Globus pallidus (tissue), 1 donor: Measurements from ENCODE around the gene TIPIN.
"Not testable (repeated sequence)": the region's sequence is repeated elsewhere in the genome, so short reads cannot be mapped to it uniquely, and the experiment has no call there.

Experiments
- DNase-seq: peaks from one replicate; pipeline ENCODE4 v3.0.0-alpha.2; 2015; ENCODE audit warnings: low spot score

TIPIN gene

DNA sequence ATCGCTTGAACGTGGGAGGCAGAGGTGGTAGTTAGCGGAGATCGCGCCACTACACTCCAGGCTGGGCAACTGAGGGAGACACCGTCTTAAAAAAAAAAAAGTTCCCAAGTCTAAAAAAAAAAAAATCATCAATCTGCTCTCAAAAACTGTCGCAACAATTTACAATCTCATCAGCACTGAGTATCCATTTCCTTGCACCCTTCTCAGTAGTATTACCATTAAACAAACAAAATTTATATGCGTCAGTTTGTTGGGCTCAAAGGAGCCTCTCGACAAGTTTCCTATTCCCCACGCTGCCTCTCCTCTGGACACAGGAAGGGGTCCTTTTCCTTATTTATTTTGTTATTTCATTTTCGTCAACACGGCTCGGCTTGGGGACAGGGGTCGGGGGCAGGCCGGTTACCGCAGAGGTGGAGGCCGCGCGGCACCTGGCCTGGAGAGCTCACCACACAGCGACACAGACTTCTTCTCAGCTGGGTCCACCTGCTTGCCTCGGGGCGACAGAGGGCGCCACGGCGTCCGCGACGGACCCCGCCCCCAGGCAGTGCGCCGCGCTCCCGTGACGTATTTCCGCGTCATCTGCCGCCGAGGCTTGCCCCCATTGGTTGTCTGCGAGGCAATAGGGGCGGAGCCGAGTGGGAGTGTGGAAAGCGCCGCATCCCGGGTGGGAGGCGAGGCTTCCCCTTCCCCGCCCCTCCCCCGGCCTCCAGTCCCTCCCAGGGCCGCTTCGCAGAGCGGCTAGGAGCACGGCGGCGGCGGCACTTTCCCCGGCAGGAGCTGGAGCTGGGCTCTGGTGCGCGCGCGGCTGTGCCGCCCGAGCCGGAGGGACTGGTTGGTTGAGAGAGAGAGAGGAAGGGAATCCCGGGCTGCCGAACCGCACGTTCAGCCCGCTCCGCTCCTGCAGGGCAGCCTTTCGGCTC lies 30.0 kb upstream of the TIPIN start, which contains the start of gene MAP2K1:
TSS of gene MAP2K1 (plus strand) at position 709 of the 920 bp plus-strand sequence. CDS start 436 bp downstream, outside the sequence.
- DNase-seq = peak; percentile 96

DNA sequence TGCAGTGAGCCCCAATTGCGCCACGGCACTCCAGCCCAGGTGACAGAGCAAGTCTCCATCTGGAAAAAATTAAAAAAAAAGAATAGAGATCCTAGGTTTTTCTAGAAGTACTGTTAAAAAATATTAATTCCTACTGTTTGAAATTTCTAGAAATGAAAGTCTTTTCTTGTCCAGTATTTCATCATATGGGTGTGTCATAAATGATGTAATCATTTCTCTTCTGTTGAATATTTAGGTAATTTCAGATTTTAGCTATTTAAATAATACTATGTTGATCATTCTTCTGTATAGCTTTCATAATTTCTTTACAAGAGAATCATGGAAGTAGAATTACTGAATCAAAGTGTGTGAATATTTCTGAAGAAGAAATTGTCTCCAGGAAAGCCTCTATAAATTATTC lies 24.9 kb upstream of the TIPIN start:
- DNase-seq = not testable (repeated sequence)

DNA sequence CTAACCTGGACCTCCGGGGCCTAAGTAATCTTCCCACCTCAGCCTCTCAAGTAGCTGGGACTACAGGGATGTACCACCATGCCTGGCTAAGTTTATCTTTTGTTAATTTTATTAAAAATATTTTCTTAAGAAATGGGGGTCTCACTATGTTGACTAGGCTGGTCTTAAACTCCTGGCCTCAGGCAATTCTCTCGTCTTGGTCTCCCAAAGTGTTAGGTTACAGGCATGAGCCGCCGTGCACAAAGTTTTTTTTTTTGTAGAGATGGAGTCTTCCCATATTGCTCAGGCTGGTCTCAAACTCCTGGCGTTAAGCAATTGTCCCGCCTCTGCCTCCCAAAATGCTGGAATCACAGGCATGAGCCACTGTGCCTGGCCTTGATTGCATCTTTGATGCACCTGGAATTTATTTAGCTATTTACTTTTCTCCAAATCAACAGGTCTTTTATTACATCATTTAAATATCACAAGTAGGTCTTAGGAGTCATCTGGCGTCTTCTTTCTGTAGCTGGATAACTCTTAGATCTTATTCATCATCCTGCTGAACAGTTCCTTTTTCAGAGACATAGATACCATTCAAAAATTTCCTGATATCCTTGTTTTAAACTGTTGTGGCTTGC lies 22.4 kb upstream of the TIPIN start:
- DNase-seq = no peak

DNA sequence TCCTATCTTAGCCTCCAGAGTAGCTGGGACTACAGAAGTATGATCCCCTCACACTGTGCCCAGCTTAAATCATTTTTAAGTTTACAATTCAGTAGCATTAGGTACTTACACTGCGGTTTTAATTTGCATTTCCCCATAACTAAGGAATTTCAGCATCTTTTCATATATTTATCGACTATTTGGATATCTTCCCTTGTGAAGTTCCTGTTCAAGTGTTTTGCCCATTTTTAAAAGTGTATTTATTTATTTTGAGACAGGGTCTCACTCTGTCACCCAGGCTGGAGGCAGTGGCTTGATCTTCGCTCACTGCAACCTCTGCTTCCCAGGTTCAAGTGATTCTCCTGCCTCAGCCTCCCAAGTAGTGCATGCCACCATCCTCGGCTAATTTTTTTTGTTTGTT lies 17.7 kb upstream of the TIPIN start:
- DNase-seq = no peak

DNA sequence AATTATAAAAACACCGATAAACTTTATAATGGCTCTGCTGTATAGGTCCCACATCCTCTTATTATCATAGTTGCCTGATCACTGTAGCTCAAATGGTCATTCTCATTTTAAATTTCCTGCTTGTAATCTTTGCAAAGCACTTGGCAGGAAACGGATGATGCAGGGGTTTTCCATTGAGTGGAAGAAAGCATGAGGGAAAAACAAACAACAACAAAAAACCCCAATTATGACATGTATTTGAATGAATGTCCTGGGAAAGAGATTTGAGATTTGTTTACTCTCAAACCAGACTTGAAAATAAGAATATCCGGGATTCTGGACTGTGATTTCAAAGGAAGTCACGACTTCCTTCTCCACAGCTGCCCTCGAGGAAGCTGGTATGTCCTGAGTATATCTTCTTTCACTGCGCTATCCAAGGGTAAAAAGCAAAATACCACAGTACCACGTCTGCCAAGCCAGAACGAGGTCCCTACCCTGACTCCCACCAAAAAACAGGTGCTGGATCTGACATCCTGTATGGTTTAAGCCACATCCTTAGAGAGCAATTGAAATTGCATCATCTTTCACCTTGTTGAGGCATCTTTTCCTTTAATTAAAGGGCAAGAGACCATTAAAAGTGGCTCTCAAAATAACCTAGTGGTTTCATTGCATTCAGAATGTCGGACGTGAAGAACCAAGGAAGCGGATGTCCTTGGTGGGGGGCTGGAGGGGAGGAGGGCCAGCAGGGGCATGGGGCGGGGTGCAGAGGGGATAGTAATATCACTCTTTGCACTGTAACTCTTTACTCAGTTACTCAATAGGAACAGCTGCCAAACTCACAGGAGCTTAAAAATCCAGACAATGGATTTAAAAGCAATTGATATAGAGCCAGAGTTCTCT lies 13.5 kb upstream of the TIPIN start:
- DNase-seq = no peak

DNA sequence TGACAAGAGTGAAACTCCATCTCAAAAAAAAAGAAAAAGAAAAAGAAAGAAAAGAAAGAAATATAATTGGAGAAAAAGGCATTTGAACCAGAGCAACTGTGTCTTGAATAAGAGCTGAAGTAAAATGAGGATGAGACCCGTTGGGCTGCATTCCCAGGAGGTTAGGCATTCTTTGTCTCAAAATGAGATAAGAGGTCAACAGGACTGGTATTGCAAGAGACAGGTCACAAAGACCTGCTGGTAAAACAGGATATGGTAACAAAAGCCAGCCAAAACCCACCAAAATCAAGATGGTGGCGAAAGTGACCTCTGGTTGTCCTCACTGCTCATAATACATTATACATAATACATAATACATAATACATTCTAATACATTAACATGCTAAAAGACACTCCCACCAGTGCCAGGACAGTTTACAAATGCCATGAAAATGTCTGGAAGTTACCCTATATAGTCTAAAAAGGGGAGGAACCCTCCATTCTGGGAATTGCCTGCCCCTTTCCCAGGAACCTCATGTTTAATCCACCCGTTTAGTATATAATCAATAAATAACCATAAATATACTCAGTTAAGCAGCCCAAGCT lies 8.6 kb upstream of the TIPIN start:
- DNase-seq = no peak

DNA sequence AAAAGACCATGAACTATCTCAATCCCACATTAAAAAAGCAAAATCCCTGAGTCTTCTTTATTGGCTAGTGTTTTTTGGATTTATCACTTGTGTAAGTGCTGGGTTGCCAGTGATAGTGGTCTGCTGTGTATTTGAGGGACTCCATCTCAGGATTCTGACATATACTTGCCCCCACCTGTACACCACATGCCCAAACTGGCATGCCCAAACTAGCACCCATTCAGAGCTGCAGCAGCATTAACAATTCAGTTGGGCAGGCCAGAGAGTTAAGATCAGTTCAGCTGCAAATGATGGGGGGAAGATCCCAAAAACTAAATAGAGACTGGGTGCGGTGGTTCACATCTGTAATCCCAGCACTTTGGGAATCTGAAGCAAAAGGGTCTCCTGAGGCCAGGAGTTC lies 6.3 kb upstream of the TIPIN start:
- DNase-seq = no peak

DNA sequence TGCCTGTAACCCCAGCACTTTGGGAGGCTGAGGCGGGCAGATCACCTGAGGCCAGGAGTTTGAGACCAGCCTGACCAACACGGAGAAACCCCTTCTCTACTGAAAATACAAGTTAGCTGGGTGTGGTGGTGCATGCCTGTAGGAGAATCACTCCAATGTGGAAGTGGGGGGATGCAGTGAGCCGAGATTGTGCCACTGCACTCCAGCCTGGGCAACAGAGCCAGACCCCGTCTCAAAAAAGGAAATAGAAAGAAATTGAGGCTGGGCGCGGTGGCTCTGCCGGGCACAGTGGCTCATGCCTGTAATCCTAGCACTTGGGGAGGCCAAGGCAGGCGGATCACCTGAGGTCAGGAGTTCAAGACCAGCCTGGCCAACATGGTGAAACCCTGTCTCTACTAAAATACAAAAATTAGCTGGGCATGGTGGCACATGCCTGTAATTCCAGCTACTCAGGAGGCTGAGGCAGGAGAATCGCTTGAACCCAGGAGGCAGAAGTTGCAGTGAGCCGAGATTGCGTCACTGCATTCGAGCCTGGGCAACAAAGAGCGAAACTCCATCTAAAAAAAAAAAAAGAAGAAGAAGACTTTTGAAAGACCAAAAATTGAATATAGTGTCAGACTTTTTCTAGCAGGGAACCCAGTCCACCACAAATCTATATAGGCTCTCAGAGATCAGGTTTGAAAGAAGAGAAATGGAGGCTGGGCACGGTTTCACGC lies 5.4 kb upstream of the TIPIN start:
- DNase-seq = not testable (repeated sequence)

DNA sequence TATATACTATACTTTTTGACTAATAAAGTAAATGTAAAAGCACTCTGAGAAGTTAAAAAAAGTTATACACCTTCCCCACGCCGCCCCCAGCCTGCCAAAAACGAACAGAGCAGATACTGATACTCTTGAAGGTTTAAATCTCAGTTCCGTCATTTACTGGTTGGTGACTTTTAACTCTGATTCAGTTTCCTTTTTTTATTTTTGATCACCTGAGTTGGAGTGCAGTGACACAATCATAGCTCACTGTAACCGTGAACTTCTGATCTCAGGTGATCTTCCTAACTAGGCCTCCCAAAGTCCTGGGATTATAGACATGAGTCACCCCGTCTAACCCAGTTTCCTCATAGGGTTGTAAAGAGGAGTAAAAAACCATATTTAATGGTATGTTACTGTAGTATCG lies 3.3 kb upstream of the TIPIN start:
- DNase-seq = no peak

DNA sequence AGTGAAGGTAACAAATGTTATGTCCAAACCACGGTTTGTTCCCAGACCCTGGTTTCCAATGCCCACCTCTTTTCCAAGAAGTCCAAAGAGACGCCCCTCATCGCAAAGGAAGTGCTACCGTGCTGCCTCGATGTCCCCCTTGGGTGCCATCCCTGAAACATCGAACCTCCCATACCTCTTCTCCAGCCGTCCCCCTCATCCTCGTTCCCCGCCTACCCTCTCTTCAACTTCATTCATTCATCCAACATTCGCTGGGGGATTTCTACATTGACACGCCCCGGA lies 467 bp downstream of the TIPIN start:
- no peak for DNase-seq

DNA sequence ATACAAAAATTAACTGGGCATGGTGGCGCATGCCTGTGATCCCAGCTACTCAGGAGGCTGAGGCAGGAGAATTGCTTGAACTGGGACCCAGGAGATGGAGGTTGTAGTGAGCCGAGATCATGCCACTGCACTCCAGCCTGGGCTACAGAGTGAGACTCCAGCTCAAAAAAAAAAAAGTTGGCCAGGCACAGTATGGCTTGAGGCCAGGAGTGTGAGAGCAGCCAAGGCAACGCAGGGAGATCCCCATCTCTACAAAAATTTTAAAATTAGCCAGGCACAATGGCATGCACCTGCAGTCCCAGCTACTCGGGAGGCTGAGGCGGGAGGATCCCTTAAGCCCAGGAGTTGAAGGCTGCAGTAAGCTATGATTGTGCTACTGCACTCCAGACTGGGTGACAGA lies 8.0 kb downstream of the TIPIN start:
- not testable (repeated sequence) for DNase-seq

DNA sequence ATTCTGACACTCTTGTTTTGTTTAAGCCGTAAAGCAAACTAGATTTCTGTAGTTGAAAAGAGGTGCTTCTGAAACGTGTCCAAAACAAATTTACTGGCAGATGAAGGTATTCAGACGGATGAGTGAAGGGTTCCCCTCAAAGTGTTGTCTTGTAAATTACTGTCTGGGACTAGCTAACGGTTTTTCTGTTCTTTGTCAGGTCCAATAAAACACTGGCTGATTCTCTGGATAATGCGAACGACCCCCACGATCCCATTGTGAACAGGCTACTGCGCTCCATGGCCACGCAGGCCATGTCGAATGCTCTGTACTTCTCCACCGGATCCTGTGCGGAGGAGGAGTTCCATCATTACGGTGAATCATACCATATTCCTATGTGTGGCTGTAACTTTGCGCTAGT lies 27.7 kb downstream of the TIPIN start:
- DNase-seq = no peak

DNA sequence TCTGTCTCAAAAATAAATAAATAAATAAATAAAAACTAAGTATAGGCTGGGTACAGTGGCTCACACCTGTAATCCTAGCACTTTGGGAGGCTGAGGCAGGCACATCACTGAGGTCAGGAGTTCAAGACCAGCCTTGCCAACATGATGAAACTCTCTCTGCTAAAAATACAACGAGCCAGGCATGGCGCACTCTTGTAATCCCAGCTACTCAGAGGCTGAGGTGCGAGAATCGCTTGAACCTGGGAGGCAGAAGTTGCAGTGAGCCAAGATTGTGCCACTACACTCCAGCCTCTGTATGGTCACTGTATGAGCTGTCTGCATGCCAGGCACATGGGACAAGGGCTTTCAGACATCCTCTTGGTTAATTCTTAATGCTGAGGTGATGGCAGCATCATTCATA lies 28.7 kb downstream of the TIPIN start:
- no peak for DNase-seq

DNA sequence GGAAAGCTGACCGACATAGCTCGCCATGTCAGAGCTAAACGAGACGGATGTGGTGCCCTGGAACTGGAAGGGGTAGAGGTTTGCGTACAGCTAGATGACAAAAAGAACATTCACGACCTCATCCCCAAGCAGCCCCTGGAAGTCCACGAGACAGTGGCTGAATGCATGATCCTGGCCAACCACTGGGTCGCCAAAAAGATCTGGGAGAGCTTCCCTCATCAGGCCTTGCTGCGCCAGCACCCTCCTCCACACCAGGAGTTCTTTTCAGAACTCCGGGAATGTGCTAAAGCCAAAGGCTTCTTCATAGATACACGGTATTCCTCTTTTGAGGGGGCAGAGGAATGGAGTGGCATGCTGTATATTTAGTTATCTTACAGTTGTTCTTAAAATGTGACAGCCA lies 30.4 kb downstream of the TIPIN start:
- DNase-seq = no peak

DNA sequence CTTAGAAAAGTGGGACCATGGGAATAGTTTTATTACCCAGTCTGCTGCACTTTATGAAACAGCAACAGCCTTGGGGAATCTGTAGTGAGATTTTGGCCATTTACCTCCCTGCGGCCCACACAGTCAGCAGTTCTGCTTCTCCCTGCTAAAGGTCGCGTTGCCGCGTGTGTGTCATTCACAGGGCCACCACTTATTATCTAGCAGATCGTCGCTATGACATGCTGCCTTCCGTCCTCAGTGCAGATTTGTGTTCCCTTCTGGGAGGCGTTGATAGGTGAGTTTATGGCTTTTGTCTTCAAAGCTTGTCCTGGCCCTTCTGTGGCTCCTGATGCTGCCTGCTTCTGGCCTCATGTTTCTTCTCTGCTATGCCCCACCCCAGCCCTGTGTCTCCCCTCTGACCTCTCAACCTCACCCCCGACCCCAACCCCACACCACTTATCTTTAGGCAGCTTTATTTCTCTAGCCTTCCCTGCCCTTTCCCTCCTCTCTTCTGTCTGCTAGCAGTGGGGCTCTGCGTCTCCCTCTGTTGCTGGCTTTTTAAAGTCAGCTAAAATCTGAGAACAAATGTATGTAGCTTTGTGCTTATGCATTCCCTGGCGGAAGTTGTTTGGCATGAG lies 33.1 kb downstream of the TIPIN start:
- no peak for DNase-seq

DNA sequence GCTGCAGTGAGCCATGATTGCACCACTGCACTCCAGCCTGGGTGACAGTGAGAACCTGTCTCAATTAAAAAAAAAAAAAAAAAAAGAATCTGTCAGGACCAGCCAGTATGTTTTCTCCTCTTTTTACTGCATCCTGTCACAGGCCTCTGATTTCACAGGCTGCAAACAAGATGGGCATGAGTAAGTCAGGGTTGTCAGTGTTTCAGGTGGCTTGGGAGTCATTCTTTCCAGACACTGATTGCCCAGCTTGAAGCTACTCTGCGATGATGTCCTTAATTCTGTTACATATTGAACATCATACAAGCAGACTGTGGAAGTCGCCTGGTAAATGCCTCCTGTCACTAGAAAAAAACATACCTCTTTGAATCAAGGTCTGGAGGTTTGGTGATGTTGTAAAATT lies 44.3 kb downstream of the TIPIN start:
- no peak for DNase-seq

DNA sequence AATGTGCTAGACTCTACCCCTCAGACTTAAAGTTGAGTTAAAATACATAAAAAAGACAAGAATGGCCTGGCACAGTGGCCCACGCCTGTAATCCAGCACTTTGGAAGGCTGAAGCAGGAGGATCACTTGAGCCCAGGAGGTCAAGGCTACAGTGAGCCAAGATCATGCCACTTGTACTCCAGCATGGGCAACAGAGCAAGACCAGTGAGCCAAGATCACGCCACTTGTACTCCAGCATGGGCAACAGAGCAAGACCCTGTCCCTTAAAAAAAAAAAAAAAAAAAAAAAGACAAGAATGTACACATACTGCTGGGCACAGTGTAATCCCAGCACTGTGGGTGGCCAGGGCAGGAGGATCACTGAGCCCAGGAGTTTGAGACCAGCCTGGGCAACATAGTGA lies 45.7 kb downstream of the TIPIN start:
- no peak for DNase-seq

DNA sequence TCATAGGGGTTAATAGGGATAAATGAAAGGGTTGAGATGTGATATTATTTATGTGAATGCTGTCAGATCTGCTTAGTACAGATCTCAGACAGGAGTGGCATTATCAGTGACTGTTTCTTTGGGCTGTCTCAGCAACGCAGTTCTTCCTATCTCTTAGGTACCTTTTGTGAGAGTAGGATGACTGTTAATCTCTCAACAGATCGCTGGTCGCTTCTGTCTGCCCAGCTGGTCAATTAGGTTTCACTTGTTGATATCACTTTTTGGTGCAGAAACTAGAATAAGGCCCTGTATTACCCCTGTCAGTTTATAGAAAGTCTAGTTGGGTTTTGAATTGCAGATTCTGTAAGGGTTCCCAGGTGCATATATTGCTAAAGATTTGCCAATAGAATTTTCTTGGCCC lies 46.7 kb downstream of the TIPIN start:
- DNase-seq = no peak

DNA sequence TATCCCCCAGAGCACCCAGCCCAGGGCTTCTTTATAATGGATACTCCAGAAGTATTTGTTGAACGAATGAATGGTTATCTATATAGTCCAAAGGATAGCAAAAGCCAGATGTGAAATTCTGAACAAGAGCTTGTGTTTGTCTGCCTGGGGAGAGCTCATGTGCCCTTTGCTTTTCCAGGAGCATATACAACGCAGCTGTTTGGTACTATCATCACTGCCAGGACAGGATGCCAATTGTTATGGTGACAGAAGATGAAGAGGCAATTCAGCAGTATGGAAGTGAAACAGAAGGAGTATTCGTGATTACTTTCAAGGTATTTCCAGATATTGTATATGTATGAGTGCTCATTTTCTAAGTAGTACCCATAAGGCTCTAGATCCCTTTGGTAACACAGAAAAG lies 48.0 kb downstream of the TIPIN start:
- no peak for DNase-seq

DNA sequence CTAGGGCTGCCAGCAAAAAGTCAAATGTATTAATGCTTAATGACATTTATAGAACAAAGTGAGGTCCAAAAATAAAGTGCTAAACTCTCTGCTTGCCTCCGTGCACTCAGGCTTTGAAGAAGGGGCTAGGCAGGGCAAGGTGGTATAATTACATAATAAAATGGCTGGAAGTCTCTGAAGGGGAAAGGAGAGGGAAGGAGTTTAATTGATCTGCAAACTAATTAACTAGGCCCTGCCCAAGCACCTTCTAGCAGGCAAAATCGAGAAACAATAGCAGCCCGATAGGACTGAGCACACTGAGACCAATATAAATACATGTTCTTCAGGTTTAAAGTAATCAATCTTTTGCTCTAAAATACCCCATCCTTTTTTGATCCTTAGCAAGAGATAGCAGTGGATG lies 50.1 kb downstream of the TIPIN start:
- no peak for DNase-seq

DNA sequence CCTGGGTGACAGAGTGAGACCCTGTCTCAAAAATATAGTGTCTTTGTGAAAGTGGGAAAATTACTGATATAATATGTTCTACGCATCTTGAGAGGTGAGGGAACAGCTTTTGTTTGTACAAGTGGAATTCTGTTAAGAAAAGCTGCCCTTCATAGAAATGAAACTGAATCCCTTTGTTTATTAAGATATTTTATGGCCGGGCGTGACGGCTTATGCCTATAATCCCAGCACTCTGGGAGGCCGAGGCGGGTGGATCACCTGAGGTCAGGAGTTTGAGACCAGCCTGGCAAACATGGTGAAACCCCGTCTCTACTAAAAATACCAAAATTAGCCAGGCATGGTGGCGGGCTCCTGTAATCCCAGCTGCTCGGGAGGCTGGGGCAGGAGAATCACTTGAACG lies 52.1 kb downstream of the TIPIN start:
- not testable (repeated sequence) for DNase-seq
